Measurements from ENCODE around the gene ATOH8.

ATOH8 gene

DNA sequence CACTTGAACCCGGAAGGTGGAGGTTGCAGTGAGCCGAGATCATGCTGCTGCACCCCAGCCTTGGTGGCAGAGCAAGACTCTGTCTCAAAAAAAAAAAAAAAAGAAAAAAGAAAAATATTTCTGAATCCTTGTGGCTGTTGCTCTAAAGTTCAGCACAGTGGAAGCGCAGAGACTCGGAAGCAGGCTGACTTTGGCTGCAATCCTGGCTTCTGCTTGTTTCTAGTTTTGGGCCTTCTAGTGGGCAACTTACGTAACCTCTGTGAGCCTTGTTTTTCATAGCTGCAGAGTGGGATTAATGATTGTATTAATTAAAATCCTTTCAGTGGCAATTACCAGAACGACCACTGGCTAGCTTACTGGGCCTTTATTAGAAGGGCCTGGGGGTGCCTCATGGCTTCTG is 31.3 kb upstream of the ATOH8 start:
- no peaks in the 10 kb centered on the region for H3K4me1 ChIP-seq (ENCODE audit: control insufficient read depth, insufficient read depth, low read length)
- H3K36me3 ChIP-seq (ENCODE audit: control insufficient read depth, insufficient read depth, low read length) = no peaks in the 10 kb centered on the region
- H3K27me3 ChIP-seq (ENCODE audit: control insufficient read depth, insufficient read depth, low read length) = no peaks in the 10 kb centered on the region
- H3K4me3 ChIP-seq (ENCODE audit: low read length) = no peak overlapping the region
- no peak overlapping the region for H3K9ac ChIP-seq (ENCODE audit: low read length)
- no peak overlapping the region for H3K27ac ChIP-seq (ENCODE audit: low read depth, low read length)

DNA sequence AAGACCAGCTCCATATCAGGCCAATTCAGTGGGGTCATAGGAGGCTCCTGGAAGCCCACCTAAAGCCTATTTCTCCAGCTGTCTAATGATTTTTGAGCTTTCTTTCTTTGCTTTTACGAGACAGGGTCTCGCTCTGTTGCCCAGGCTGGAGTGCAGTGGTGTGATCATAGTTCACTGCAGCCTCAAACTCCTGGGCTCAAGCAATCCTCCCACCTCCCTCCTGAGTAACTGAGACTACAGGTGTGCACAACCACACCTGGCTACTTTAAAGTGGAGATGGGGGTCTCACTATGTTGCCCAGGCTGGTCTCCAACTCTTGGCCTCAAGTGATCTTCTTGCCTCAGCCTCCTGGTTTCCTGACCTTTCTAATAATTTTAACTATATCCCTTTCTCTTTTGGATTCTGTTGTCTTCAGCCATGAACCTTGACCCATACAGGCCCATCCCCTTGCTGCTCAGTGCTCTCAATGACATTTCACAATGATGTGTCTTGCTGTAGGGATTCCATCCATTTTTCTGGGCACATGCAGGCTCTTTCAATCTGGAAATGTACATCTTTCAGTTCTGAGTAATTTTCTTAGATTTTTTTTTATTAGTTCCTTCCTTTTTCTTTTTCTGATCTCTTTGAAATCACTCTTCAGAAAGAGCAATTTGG is 30.0 kb upstream of the ATOH8 start:
- Histone ChIP-seq H3K4me3 (ENCODE audit: low read length) (no peak overlapping the region), H3K27ac (ENCODE audit: low read depth, low read length) (no peak overlapping the region)

DNA sequence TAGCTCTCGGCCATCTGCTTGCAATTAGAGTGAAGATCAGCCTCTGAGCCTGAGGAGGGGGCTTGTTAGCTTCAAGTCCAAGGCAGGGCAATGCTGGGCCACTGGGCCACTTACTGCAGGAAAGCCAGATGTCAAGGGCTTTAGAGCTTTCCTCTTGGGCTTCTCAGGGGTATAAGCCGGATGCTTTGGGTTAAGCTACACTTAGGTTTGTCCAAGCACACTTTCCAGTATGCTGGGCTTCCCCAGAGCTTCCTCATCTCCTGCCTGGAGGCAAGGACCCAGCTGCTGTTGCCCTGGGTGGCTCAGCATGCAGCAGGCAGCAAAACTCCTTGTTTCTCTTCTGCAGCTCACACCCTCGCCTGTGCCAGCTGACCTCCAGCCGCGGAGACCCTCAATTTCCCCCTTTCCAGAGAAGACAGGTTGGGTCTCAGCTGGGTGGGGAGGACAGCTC is 29.0 kb upstream of the ATOH8 start:
- H3K4me3 ChIP-seq (ENCODE audit: low read length) = no peak overlapping the region
- no peak overlapping the region for H3K27ac ChIP-seq (ENCODE audit: low read depth, low read length)
- H3K9ac ChIP-seq (ENCODE audit: low read length) = no peak overlapping the region
- H3K36me3 ChIP-seq (ENCODE audit: control insufficient read depth, insufficient read depth, low read length) = no peaks in the 10 kb centered on the region
- H3K4me1 ChIP-seq (ENCODE audit: control insufficient read depth, insufficient read depth, low read length) = no peaks in the 10 kb centered on the region
- no peaks in the 10 kb centered on the region for H3K27me3 ChIP-seq (ENCODE audit: control insufficient read depth, insufficient read depth, low read length)

More for the DNA sequence above, 30.0 kb upstream of the ATOH8 start:
- Histone ChIP-seq H3K9ac (ENCODE audit: low read length) (no peak overlapping the region), H3K36me3 (ENCODE audit: control insufficient read depth, insufficient read depth, low read length) (no peaks in the 10 kb centered on the region), H3K4me1 (ENCODE audit: control insufficient read depth, insufficient read depth, low read length) (no peaks in the 10 kb centered on the region), H3K27me3 (ENCODE audit: control insufficient read depth, insufficient read depth, low read length) (no peaks in the 10 kb centered on the region)

DNA sequence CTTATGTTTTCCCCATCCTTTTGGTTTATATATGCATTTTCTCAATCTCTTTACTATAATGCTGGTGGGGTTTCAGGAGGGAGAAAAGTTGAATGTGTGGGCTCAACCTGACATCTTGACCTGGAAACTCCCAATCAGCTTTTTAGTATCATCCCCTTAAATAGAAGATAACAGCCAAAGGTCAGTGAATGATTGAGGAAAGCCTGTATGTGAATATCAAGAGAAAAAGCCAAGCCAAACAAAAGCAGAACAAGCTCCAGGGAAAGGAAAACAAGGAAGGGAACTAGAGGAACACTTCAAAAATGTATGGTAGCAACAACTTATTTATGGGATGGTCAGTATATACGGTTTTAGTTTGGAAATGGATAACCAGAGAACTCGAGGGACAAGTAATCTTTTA is 28.3 kb upstream of the ATOH8 start:
- Histone ChIP-seq H3K4me3 (ENCODE audit: low read length) (no peak overlapping the region), H3K27ac (ENCODE audit: low read depth, low read length) (no peak overlapping the region), H3K9ac (ENCODE audit: low read length) (no peak overlapping the region), H3K4me1 (ENCODE audit: control insufficient read depth, insufficient read depth, low read length) (no peaks in the 10 kb centered on the region), H3K27me3 (ENCODE audit: control insufficient read depth, insufficient read depth, low read length) (no peaks in the 10 kb centered on the region), H3K36me3 (ENCODE audit: control insufficient read depth, insufficient read depth, low read length) (no peaks in the 10 kb centered on the region)

DNA sequence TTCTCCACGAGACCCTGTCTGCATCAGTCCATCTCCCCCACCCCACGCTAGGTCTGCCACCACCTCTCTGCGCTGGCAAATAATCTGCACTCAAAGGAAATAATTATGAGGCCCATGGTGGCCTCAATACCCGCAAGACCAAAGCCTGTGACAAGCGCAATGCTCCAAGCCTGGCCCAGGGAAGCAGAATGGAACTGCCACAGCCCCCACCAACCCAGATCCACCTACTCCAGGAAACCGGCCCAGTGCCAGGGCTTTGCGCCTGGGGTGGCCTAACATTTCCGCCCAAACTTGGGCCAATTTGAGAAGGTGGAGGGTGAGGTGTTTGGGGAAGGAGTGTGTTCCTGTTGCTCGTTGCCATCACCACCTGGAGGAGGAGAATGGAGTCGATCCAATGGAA is 26.0 kb upstream of the ATOH8 start:
- H3K36me3 ChIP-seq (ENCODE audit: control insufficient read depth, insufficient read depth, low read length) = no peaks in the 10 kb centered on the region
- no peak overlapping the region for H3K4me3 ChIP-seq (ENCODE audit: low read length)
- no peaks in the 10 kb centered on the region for H3K4me1 ChIP-seq (ENCODE audit: control insufficient read depth, insufficient read depth, low read length)
- H3K9ac ChIP-seq (ENCODE audit: low read length) = no peak overlapping the region
- H3K27me3 ChIP-seq (ENCODE audit: control insufficient read depth, insufficient read depth, low read length) = no peaks in the 10 kb centered on the region
- no peak overlapping the region for H3K27ac ChIP-seq (ENCODE audit: low read depth, low read length)

DNA sequence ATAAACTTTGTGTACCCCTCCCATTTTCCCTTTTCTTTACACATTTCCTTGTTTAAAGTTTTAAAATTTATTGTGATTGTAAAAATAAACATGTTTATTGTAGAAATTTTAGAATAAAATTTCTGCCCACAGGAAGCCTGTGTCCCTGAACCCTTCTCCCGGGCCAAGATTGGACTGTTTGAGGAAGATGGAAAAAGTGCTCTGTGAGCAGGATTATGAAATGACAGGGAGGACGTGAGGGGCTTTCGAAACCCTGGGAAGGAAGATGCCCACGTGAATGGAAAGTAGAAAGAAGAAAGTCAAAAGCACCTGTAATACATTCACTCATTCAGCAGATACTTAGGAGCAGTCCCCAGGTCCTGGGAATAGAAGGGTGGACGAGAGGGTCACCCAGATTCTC is 25.4 kb upstream of the ATOH8 start:
- no peaks in the 10 kb centered on the region for H3K27me3 ChIP-seq (ENCODE audit: control insufficient read depth, insufficient read depth, low read length)
- H3K27ac ChIP-seq (ENCODE audit: low read depth, low read length) = no peak overlapping the region
- no peak overlapping the region for H3K9ac ChIP-seq (ENCODE audit: low read length)
- H3K4me3 ChIP-seq (ENCODE audit: low read length) = no peak overlapping the region
- H3K36me3 ChIP-seq (ENCODE audit: control insufficient read depth, insufficient read depth, low read length) = no peaks in the 10 kb centered on the region
- H3K4me1 ChIP-seq (ENCODE audit: control insufficient read depth, insufficient read depth, low read length) = no peaks in the 10 kb centered on the region

DNA sequence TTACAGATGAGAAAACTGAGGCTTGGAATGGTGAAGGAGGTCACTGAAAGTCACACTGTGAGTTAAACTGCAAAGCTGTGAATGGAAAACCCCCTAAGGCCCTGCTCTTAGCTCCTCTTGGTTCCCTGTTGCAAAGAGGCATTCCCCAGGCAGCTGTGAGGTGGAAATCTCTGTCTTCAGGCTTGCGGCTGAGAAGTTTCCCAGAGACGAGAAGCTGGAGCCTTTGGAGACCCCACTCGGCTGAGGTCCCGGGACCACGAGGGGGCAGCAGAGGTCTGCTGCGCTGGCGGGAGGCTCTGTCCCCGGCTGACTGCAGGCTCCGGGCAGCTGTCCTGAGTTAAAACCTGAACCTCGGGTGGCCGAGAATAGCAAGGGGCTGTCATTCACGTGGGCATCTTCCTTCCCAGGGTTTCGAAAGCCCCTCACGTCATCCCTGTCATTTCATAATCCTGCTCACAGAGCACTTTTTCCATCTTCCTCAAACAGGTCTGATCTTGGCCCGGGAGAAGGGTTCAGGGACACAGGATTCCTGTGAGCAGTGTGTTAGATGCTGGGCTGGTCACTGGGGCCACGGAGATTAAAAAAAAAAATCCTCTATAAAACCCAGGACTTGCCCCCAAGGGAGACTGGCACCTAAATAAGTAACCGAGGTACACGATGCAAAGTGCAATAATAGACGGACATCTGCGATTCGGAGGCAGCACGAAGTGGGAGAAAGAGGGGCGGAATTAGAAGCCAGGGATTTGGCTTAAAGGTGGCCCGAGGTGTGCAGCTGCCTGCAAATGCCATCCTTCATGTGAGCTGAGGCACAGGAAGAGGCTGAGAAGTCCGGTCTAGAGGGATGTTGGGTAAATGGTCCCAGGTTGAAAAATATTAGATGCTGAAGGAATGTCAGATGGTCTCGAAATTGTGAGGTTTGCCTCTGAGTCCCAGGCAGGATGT is 24.6 kb upstream of the ATOH8 start:
- Histone ChIP-seq H3K9ac (ENCODE audit: low read length) (no peak overlapping the region), H3K27ac (ENCODE audit: low read depth, low read length) (no peak overlapping the region), H3K27me3 (ENCODE audit: control insufficient read depth, insufficient read depth, low read length) (no peaks in the 10 kb centered on the region), H3K4me3 (ENCODE audit: low read length) (no peak overlapping the region), H3K36me3 (ENCODE audit: control insufficient read depth, insufficient read depth, low read length) (no peaks in the 10 kb centered on the region), H3K4me1 (ENCODE audit: control insufficient read depth, insufficient read depth, low read length) (no peaks in the 10 kb centered on the region)

DNA sequence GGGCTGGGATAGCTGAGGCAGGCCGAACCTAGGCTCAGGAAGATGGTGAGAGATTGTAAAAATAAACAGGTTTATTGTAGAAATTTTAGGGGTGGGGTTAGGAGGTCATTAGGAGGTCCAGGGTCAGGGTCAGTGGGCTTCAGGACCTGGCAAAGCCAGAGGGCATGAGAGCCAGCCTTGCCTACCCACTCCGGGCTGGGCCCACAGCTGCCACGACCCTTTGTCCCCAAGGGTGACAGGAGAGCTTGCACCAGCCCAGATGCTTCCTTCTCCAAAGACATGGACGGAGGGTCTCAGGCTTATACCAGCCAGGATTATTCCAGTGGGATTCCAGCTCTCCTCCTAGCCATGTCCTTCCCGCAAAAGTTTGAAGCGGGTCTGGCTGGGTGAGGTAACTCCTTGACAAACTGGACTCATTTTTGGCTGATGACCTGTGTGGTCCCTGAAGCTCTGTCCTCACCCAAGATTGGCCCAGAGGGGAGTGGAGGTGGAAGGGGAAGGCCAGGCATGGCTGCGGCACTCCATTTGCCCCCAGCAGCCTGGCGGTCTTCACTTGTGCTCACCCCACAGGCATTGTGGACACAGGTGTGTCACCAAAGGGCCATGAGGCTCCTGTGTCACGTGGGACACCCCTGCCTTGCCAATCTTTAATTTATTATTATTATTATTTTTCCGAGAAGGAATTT is 23.8 kb upstream of the ATOH8 start:
- Histone ChIP-seq H3K4me1 (ENCODE audit: control insufficient read depth, insufficient read depth, low read length) (no peaks in the 10 kb centered on the region), H3K9ac (ENCODE audit: low read length) (no peak overlapping the region), H3K27ac (ENCODE audit: low read depth, low read length) (no peak overlapping the region), H3K4me3 (ENCODE audit: low read length) (no peak overlapping the region), H3K36me3 (ENCODE audit: control insufficient read depth, insufficient read depth, low read length) (no peaks in the 10 kb centered on the region), H3K27me3 (ENCODE audit: control insufficient read depth, insufficient read depth, low read length) (no peaks in the 10 kb centered on the region)

DNA sequence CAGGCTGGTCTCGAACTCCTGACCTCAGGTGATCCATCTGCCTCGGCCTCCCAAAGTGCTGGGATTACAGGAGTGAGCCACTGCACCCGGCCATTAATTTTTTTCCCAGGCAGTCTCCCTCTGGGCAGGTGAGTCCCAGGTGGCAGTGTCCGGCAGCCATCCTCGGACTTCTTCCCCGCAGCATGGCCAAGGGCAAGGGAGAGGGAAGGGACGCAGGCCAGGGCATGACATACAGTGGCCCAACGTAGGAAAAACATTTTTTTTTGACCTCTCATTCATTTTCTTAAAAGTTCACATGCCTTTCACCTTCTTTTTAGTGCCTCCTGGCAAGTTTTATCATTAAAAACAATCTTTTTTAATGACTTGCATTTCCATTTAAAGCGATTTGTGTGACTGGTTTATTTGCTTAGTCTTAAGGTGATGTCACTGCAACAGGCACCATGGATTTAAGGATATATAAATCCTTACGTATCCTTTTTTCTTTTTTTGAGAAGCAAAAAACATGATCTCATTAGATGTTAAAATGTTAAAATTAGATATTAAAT is 23.0 kb upstream of the ATOH8 start:
- Histone ChIP-seq H3K27me3 (ENCODE audit: control insufficient read depth, insufficient read depth, low read length) (no peaks in the 10 kb centered on the region), H3K27ac (ENCODE audit: low read depth, low read length) (no peak overlapping the region), H3K4me3 (ENCODE audit: low read length) (no peak overlapping the region), H3K9ac (ENCODE audit: low read length) (no peak overlapping the region), H3K36me3 (ENCODE audit: control insufficient read depth, insufficient read depth, low read length) (no peaks in the 10 kb centered on the region), H3K4me1 (ENCODE audit: control insufficient read depth, insufficient read depth, low read length) (no peaks in the 10 kb centered on the region)

DNA sequence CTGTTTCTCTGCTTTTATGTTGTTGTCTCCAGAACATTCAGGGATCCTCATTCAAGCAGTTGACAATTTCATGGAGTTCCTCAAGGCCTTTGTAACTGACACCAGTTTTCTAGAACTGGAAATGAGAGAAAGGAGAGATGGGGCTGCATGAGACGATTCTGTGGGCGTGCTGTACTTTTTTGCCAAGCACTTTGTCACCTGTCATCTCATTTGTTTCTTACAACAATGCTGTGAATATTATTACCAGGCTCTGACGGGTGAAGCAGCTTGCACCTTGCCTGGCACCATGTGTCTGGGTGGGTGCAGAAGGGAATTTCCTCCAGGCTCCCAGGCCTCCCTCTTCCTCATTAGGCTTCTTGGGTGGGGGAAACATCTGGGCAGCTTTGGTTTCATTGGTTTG is 22.2 kb upstream of the ATOH8 start:
- Histone ChIP-seq H3K9ac (ENCODE audit: low read length) (no peak overlapping the region), H3K4me3 (ENCODE audit: low read length) (no peak overlapping the region), H3K27ac (ENCODE audit: low read depth, low read length) (no peak overlapping the region), H3K27me3 (ENCODE audit: control insufficient read depth, insufficient read depth, low read length) (no peaks in the 10 kb centered on the region), H3K36me3 (ENCODE audit: control insufficient read depth, insufficient read depth, low read length) (no peaks in the 10 kb centered on the region), H3K4me1 (ENCODE audit: control insufficient read depth, insufficient read depth, low read length) (peaks cover 2% of the 10 kb centered on the region)

DNA sequence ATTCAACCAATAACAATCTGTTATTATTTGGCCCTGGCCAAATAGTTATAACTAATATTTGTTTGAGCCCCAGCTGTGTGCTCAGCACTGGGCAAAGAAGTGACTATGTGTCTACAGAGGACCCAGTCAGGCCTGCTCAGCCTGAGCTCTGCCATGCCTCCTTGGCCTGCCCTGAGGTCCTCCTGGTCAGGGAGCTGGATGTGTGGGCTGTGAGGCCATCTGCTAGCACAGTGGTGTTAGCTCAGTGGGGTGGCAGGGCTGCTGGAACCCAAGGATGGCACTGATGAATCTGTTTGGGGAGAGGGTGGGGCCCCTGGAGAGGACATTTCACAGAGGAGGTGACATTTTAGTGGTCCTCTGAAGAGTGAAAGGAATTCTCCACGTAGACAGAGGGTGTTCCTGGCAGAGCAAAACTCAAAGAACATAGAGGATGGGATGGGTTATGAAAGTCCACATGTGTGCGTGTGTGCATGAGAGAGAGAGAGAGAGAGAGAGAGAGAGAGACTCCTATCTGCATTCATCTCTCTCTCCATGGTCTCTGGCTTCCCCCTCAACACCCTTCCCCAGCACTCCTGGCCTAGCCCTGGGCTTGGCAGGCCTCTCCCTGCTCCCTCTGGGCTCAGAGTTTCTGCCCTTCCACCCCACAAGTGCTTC is 21.2 kb upstream of the ATOH8 start:
- no peak overlapping the region for H3K9ac ChIP-seq (ENCODE audit: low read length)
- H3K27me3 ChIP-seq (ENCODE audit: control insufficient read depth, insufficient read depth, low read length) = no peaks in the 10 kb centered on the region
- H3K4me1 ChIP-seq (ENCODE audit: control insufficient read depth, insufficient read depth, low read length) = peaks cover 7% of the 10 kb centered on the region
- no peak overlapping the region for H3K4me3 ChIP-seq (ENCODE audit: low read length)
- H3K27ac ChIP-seq (ENCODE audit: low read depth, low read length) = no peak overlapping the region
- no peaks in the 10 kb centered on the region for H3K36me3 ChIP-seq (ENCODE audit: control insufficient read depth, insufficient read depth, low read length)

Measured in rectal smooth muscle tissue (tissue), 1 donor.